ENCODE results near the gene PKD2L2. TPM values are rescaled to one million over a fixed set of nuclear protein-coding genes. Genes with fewer than 3 reads are reported as not detected.

Gene PKD2L2
- total and polyA plus RNA-seq, 2 donors = 0.11 to 0.21 TPM

- no peak for DNase-seq (ENCODE audit: extremely low spot score)
- no peaks in the 10 kb centered on the region for H3K4me1 ChIP-seq (ENCODE audit: insufficient read depth)
- 82% methylated on average over 5 of the region's 5 CpGs for WGBS
- H3K27ac ChIP-seq (ENCODE audit: low read depth) = peak overlapping the region; percentile 32
- H3K4me3 ChIP-seq (ENCODE audit: low read depth, low read length) = no peak overlapping the region
- no peaks in the 10 kb centered on the region for H3K36me3 ChIP-seq (ENCODE audit: insufficient read depth)
Observed at GRCh38 chr5:137901011-137901817, 12.0 kb downstream of the PKD2L2 start.

GRCh38 chr5:137902408-137903133, 13.3 kb downstream of the PKD2L2 start:
- H3K4me3 ChIP-seq (ENCODE audit: low read depth, low read length) = no peak overlapping the region
- H3K4me1 ChIP-seq (ENCODE audit: insufficient read depth) = no peaks in the 10 kb centered on the region
- DNase-seq (ENCODE audit: extremely low spot score) = no peak
- WGBS = 95% methylated on average over 1 of the region's 1 CpG
- no peaks in the 10 kb centered on the region for H3K36me3 ChIP-seq (ENCODE audit: insufficient read depth)
- no peak overlapping the region for H3K27ac ChIP-seq (ENCODE audit: low read depth)

GRCh38 chr5:137914758-137915157, 25.5 kb downstream of the PKD2L2 start:
- no peak for DNase-seq (ENCODE audit: extremely low spot score)
- no peaks in the 10 kb centered on the region for H3K36me3 ChIP-seq (ENCODE audit: insufficient read depth)
- 85% methylated on average over 2 of the region's 2 CpGs for WGBS
- no peaks in the 10 kb centered on the region for H3K4me1 ChIP-seq (ENCODE audit: insufficient read depth)
- H3K27ac ChIP-seq (ENCODE audit: low read depth) = no peak overlapping the region
- no peak overlapping the region for H3K4me3 ChIP-seq (ENCODE audit: low read depth, low read length)

GRCh38 chr5:137916923-137917322, 27.7 kb downstream of the PKD2L2 start:
- no peaks in the 10 kb centered on the region for H3K4me1 ChIP-seq (ENCODE audit: insufficient read depth)
- WGBS = 100% methylated on average over 1 of the region's 1 CpG

GRCh38 chr5:137921931-137922330, 32.7 kb downstream of the PKD2L2 start:
- 52% methylated on average over 3 of the region's 3 CpGs for whole genome bisulfite sequencing
- no peak overlapping the region for H3K4me3 ChIP-seq (ENCODE audit: low read depth, low read length)
- no peak overlapping the region for H3K27ac ChIP-seq (ENCODE audit: low read depth)
- H3K36me3 ChIP-seq (ENCODE audit: insufficient read depth) = no peaks in the 10 kb centered on the region
- DNase-seq (ENCODE audit: extremely low spot score) = no peak
- H3K4me1 ChIP-seq (ENCODE audit: insufficient read depth) = no peaks in the 10 kb centered on the region

More at GRCh38 chr5:137916923-137917322, 27.7 kb downstream of the PKD2L2 start:
- no peaks in the 10 kb centered on the region for H3K36me3 ChIP-seq (ENCODE audit: insufficient read depth)
- no peak overlapping the region for H3K27ac ChIP-seq (ENCODE audit: low read depth)
- no peak for DNase-seq (ENCODE audit: extremely low spot score)
- H3K4me3 ChIP-seq (ENCODE audit: low read depth, low read length) = no peak overlapping the region

- Histone ChIP-seq H3K4me1 (ENCODE audit: insufficient read depth) (no peaks in the 10 kb centered on the region), H3K4me3 (ENCODE audit: low read depth, low read length) (no peak overlapping the region), H3K36me3 (ENCODE audit: insufficient read depth) (no peaks in the 10 kb centered on the region), H3K27ac (ENCODE audit: low read depth) (no peak overlapping the region)
- 16% methylated on average over 4 of the region's 4 CpGs for WGBS
- no peak for DNase-seq (ENCODE audit: extremely low spot score)
Observed at GRCh38 chr5:137923856-137924255, 34.6 kb downstream of the PKD2L2 start.

- no peak overlapping the region for H3K27ac ChIP-seq (ENCODE audit: low read depth)
- H3K36me3 ChIP-seq (ENCODE audit: insufficient read depth) = peaks cover 3% of the 10 kb centered on the region
- 54% methylated on average over 3 of the region's 3 CpGs for WGBS
- no peak overlapping the region for H3K4me3 ChIP-seq (ENCODE audit: low read depth, low read length)
- no peak for DNase-seq (ENCODE audit: extremely low spot score)
- no peaks in the 10 kb centered on the region for H3K4me1 ChIP-seq (ENCODE audit: insufficient read depth)
Observed at GRCh38 chr5:137932800-137933199, 43.5 kb downstream of the PKD2L2 start.

- 27% methylated on average over 3 of the region's 3 CpGs for WGBS
- DNase-seq (ENCODE audit: extremely low spot score) = no peak
- Histone ChIP-seq H3K27ac (ENCODE audit: low read depth) (no peak overlapping the region), H3K36me3 (ENCODE audit: insufficient read depth) (peaks cover 3% of the 10 kb centered on the region), H3K4me3 (ENCODE audit: low read depth, low read length) (no peak overlapping the region), H3K4me1 (ENCODE audit: insufficient read depth) (no peaks in the 10 kb centered on the region)
Observed at GRCh38 chr5:137933491-137933911, 44.2 kb downstream of the PKD2L2 start.

GRCh38 chr5:137935190-137935589, 45.9 kb downstream of the PKD2L2 start:
- no peak overlapping the region for H3K4me3 ChIP-seq (ENCODE audit: low read depth, low read length)
- peaks cover 8% of the 10 kb centered on the region for H3K36me3 ChIP-seq (ENCODE audit: insufficient read depth)
- no peak for DNase-seq (ENCODE audit: extremely low spot score)
- 69% methylated on average over 1 of the region's 1 CpG for WGBS
- no peaks in the 10 kb centered on the region for H3K4me1 ChIP-seq (ENCODE audit: insufficient read depth)
- no peak overlapping the region for H3K27ac ChIP-seq (ENCODE audit: low read depth)

GRCh38 chr5:137935694-137936093, 46.4 kb downstream of the PKD2L2 start:
- H3K4me1 ChIP-seq (ENCODE audit: insufficient read depth) = no peaks in the 10 kb centered on the region
- DNase-seq (ENCODE audit: extremely low spot score) = no peak
- no peak overlapping the region for H3K4me3 ChIP-seq (ENCODE audit: low read depth, low read length)
- WGBS = 63% methylated on average over 3 of the region's 3 CpGs
- no peak overlapping the region for H3K27ac ChIP-seq (ENCODE audit: low read depth)
- H3K36me3 ChIP-seq (ENCODE audit: insufficient read depth) = peaks cover 8% of the 10 kb centered on the region

GRCh38 chr5:137937994-137938750, 48.9 kb downstream of the PKD2L2 start:
- Histone ChIP-seq H3K4me3 (ENCODE audit: low read depth, low read length) (no peak overlapping the region), H3K27ac (ENCODE audit: low read depth) (no peak overlapping the region), H3K4me1 (ENCODE audit: insufficient read depth) (no peaks in the 10 kb centered on the region), H3K36me3 (ENCODE audit: insufficient read depth) (peaks cover 8% of the 10 kb centered on the region)
- DNase-seq (ENCODE audit: extremely low spot score) = no peak
- 80% methylated on average over 1 of the region's 1 CpG for WGBS

GRCh38 chr5:137938751-137939143, 49.5 kb downstream of the PKD2L2 start:
- 98% methylated on average over 1 of the region's 1 CpG for WGBS
- H3K36me3 ChIP-seq (ENCODE audit: insufficient read depth) = peaks cover 8% of the 10 kb centered on the region
- H3K27ac ChIP-seq (ENCODE audit: low read depth) = no peak overlapping the region
- no peak for DNase-seq (ENCODE audit: extremely low spot score)
- H3K4me1 ChIP-seq (ENCODE audit: insufficient read depth) = no peaks in the 10 kb centered on the region
- no peak overlapping the region for H3K4me3 ChIP-seq (ENCODE audit: low read depth, low read length)

GRCh38 chr5:137939331-137939730, 50.1 kb downstream of the PKD2L2 start:
- Histone ChIP-seq H3K4me1 (ENCODE audit: insufficient read depth) (no peaks in the 10 kb centered on the region), H3K4me3 (ENCODE audit: low read depth, low read length) (no peak overlapping the region), H3K36me3 (ENCODE audit: insufficient read depth) (peaks cover 8% of the 10 kb centered on the region), H3K27ac (ENCODE audit: low read depth) (no peak overlapping the region)
- WGBS = 88% methylated on average over 7 of the region's 7 CpGs
- no peak for DNase-seq (ENCODE audit: extremely low spot score)
